GM19238 (cell line): ENCODE results near the gene FXYD5.
"Not testable (repeated sequence)": the region's sequence is repeated elsewhere in the genome, so short reads cannot be mapped to it uniquely, and the experiment has no call there.

Source experiments
- DNase-seq: peaks from one replicate; pipeline ENCODE4 v3.0.0; 2011; ENCODE audit warnings: low spot score; ENCODE audit not compliant: insufficient read length

Gene FXYD5

GRCh38 chr19:35177377-35178274 lies 23.1 kb downstream of the FXYD5 start:
- no peak for DNase-seq

DNA sequence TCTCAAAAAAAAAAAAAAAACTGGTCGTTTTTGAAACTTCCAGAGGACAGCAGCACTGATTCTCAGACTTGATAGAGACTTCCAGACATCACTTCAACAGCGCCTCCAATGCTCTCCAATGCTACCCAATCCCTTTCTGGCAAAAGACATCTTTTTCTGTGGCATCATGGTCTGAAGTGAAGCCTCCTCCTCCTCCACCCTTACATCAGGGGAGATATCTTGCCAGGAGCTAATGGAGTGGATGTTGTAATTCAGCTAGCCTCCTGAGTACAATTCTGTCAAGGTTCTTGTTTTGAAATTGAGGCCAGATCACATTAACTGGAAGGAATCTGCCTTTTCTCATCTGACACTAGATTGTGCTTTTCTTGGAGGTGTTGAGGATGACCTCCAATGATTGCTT lies 24.2 kb downstream of the FXYD5 start:
- DNase-seq = no peak

GRCh38 chr19:35179830-35180229 lies 25.3 kb downstream of the FXYD5 start:
- DNase-seq = no peak

- DNase-seq = no peak
Observed at GRCh38 chr19:35181387-35181786, 26.9 kb downstream of the FXYD5 start.

DNA sequence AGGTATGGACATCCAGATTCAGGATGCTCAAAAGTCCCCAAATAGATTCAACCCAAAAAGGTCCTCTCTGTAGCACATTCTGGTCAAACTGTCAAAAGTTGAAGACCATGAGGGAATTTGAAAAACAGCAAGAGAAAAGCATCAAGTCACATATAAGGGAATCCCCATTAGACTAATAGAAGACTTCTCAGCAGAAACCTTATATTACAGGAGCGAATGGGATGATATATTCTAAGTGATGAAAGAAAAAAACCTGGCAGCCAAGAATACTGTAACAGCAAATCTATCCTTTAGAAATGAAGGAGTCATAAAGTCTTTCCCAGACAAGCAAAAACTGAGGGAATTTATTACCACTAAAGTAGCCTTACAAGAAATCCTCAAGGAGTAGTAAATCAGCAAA lies 29.7 kb downstream of the FXYD5 start:
- DNase-seq = no peak

- no peak for DNase-seq
Observed at GRCh38 chr19:35184884-35185283, 30.3 kb downstream of the FXYD5 start.

DNA sequence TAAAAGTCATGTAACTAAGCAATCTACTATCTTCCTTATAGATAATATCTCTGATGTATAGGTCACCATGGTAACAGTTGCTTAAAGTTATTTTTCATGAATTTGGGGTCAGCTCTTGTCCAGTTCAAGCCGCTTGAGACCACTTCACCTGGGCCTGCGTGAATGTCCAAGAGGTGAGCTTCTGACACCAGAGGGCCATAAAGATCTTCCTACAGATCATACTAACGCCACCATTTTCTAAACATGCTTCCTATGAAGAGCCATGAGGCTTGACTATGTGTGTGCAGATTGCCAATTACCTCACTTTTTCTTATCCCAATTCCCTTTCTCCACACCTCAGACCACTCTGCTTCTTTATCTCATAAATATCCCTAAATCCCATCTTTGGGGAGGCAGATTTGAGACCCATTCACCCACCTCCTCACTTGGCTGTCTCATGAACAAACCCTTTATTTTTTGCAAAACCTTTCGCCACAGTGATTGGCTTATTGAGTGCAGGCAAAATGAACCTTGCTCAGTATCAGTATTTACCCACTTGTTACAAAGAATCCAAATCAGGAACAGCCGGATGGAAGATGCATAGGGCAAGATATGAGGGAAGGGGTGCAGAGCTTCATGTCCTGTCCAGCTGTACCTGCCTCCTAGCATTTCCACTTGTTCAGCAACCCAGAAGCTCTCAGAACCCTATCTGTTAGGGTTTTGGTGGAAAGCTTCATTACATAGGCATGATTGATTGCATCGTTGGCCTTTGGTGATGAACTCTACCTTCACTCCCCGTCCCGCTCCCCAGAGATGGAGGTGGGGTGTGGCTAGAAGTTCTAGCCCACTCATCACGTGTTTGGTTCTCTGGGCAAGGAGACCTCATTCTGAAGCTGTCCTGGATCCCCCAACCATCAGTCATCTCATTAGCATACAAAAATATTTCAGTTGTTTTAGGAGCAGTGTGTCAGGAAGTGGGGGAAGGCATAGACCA lies 39.8 kb downstream of the FXYD5 start:
- DNase-seq = no peak

DNA sequence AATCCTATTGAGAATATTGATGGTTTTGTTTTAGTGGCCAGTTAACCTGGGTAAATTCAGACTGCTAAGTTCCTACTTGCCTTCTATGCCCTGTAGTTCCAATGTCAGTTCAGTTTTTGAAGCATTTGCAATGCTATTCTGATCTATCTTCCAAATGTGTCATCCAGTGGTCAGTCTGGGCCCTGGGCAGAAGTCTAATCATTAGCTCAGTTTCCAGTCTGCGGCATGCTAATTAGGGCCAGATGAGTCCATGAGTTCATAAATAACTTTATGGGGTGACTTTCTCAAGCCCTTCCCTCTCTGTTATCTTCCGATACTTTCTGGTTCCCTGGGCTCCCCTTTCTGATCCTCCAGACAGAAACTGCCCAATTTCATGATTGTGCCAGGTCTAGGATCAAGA lies 41.3 kb downstream of the FXYD5 start:
- no peak for DNase-seq

GRCh38 chr19:35196861-35197260 lies 42.3 kb downstream of the FXYD5 start:
- not testable (repeated sequence) for DNase-seq

DNA sequence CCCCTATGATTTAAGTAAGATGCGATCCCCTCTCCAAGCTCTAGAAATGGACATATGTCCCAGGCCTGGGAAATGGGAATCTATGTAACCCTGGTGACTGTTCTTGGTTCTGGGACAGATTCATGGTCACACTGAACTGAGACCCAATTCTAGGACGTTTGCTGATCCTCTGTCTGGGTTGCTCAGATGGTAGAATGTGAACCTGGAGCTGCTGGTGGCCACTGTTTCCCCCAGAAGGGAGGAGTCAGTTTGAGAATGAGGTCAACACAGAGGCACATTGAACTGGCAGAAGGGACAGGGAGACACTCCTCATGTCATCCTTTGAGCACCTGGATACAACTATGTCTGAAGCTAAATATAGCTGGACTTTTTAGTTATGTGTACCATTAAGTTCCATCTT lies 44.9 kb downstream of the FXYD5 start:
- no peak for DNase-seq

- no peak for DNase-seq
Observed at GRCh38 chr19:35202722-35203688, 48.5 kb downstream of the FXYD5 start.

DNA sequence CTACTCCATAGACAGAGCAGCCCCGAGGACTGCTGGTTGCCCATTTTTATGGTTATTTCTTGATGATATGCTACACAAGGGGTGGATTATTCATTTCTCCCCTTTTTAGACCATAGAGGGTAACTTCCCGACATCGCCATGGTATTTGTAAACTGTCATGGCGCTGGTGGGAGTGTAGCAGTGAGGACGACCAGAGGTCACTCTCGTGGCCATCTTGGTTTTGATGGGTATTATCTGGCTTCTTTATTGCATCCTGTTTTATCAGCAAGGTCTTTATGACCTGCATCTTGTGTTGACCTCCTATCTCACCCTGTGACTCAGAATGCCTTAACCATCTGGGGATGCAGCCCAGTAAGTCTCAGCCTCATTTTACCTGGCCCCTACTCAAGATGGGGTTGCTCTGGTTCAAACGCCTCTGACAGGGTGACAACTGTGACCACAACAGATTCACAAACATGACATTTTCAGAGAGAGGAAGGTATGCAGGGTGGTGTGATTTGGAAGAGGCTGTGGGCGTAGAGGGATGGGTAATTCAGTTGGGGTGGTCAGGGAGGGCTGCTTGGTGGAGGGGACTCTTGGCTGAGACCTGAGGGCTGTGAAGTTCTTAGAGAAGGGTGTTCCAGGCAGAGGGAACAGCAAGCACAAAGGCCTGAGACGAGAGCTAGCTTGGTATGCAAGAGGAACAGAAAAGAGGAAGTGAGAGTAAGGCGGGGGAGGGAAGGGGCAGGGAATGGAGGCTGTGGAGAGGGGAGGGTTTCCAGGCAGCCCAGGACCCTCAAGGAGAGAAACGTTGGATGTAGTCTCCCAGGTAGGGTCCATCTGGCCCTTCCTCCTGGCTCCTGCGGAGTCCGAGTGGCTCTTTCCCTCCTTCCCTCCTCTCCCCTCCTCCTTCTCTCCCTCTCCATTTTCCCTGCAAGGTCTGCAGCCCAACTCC lies 50.5 kb downstream of the FXYD5 start:
- peak; percentile 42 for DNase-seq

DNA sequence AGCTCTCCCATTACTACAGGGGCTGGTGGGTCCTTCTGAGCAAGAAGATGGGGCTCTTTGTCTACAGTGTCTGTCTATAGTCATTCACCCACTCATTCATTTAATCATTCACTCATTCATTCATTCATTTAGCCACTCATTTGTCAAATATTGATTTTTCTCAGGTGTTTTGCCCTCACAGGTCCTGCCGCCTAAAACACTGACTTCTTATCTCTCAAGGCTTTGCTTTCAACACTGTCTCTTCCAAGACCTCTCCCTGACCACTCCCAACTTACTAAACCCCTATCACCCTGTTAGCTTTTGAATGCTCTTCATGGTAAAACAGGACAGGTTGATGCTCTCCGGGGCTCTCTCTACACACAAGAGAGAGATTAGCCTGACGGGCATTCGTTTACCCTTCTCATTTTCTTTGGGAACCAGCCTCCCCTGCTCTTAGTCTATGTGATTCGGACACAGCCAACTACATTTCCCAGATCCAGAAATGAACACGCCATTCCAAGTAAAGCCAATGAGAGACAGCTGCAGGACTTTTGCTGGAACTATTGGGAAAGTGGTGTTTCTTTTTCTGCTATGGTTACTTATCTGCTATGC lies 51.3 kb downstream of the FXYD5 start:
- DNase-seq = no peak

DNA sequence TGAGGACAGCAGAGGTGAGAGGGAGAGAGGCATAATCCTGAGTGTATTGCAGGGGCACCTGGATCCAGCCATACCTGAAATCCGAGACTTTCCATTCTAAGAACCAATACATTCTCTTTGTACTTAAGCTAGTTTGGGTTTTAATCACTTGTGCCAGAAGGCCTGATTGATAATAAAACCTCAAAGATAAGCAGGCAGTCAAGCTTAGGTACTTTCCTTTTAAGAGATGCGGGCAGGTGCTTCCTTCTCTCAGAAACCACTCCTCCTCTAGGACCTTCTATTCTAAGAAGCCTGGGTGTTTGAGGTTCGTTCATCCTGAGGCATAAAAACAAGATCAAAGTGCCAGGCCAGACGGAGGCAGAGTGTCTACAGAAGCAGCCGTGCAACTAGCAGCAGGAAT lies 51.8 kb downstream of the FXYD5 start:
- no peak for DNase-seq

- DNase-seq = no peak
Observed at GRCh38 chr19:35206855-35207254, 52.3 kb downstream of the FXYD5 start.

DNA sequence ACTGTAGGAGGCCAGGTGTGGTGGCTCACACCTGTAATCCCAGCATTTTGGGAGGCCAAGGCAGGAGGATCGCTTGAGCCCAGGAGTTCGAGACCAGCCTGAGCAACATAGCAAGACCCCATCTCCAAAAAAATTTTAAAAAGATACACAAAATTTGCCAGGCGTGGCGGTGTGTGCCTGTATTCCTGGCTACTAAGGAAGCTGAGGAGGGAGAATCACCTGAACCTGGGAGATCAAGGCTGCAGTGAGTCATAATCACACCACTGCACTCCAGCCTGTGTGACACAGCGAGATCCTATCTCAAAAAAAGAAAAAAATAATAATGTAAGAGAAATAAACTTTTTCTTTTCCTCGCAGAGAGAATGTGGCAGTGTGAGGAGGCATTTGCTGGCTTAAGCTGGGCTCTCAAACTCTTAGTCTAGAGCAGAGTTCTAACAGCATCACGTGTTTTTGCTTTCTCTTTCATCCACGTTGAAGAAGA lies 52.9 kb downstream of the FXYD5 start:
- no peak for DNase-seq

- DNase-seq = no peak
Observed at GRCh38 chr19:35208121-35208520, 53.6 kb downstream of the FXYD5 start.

GRCh38 chr19:35209646-35210045 lies 55.1 kb downstream of the FXYD5 start:
- DNase-seq = no peak

- DNase-seq = no peak
Observed at GRCh38 chr19:35211545-35212230, 57.2 kb downstream of the FXYD5 start.
